Upper lobe of left lung (tissue), 6 donors: Measurements from ENCODE around the gene SIRPB2. TPM values are rescaled to one million over a fixed set of nuclear protein-coding genes. Genes with fewer than 3 reads are reported as not detected.

ENCODE experiments used
- ATAC-seq, 2 donors: fragments of 200-7000 bp; cut with Tn5 transposase; one replicate each; pipeline ENCODE4 v1.9.1; 2022; ENCODE audit warnings: mild to moderate bottlenecking in 2 of 2, moderate library complexity in 2 of 2; ENCODE audit not compliant: low FRiP score in 2 of 2
- DNase-seq, 2 donors: peaks; one replicate each; pipeline ENCODE4 v3.0.0-alpha.2; 2019 to 2020
- H3K27ac ChIP-seq, 4 donors: fragments of 200-600 bp; sonication (generic); one replicate each; pipeline ENCODE4 v1.5.1; 2016 to 2019
- H3K27me3 ChIP-seq, 4 donors: fragments of 200-600 bp; sonication (generic); one replicate each; pipeline ENCODE4 v1.5.1; 2017 to 2019
- H3K36me3 ChIP-seq, 4 donors: fragments of 200-600 bp; sonication (generic); one replicate each; pipeline ENCODE4 v1.5.1; 2016 to 2019
- H3K4me1 ChIP-seq, 4 donors: fragments of 200-600 bp; sonication (generic); one replicate each; pipeline ENCODE4 v1.5.1; 2018 to 2019
- H3K4me3 ChIP-seq, 4 donors: fragments of 200-600 bp; sonication (generic); one replicate each; pipeline ENCODE4 v1.5.1; 2017 to 2019; ENCODE audit warnings: mild to moderate bottlenecking in 2 of 4, moderate library complexity in 1 of 4
- H3K9me3 ChIP-seq, 4 donors: fragments of 200-600 bp; sonication (generic); one replicate each; pipeline ENCODE4 v1.5.1; 2018 to 2019
- EP300 ChIP-seq, 4 donors: sonication (generic); formaldehyde crosslinking; IDR thresholded peaks; one replicate each; pipeline ENCODE4 v1.5.1; 2017; ENCODE audit warnings: antibody characterized with exemption in 4 of 4, control low read depth in 2 of 4
- POLR2A ChIP-seq, 4 donors: fragments of 450-650 bp; IDR thresholded peaks; one replicate each; pipeline ENCODE4 v1.5.1; 2016 to 2017; ENCODE audit warnings: antibody characterized with exemption in 4 of 4, mild to moderate bottlenecking in 2 of 4
- POLR2AphosphoS5 ChIP-seq, 2 donors: sonication (generic); formaldehyde crosslinking; IDR thresholded peaks; one replicate each; pipeline ENCODE4 v1.5.1; 2017; ENCODE audit warnings: antibody characterized with exemption in 2 of 2
- WGBS, 2 donors: methylation state at CpG; one replicate each; pipeline ENCODE4 v1.1.5; 2017 to 2018; 5-methylcytosine and 5-hydroxymethylcytosine counted together
- small RNA-seq, 4 donors: library from RNA; depleted of rRNA; stranded (forward); fragments of <200 nt; gene quantifications; one replicate each; pipeline ENCODE3, GENCODE V24; 2016
- total RNA-seq, 6 donors: library from RNA; depleted of rRNA in 4 of 6; stranded (reverse); fragments of >200 nt in 4 of 6; gene quantifications; one replicate each; pipeline versions ENCODE4 v1.1.0 to v1.2.1, GENCODE V29; 2016 to 2021
- TF ChIP-seq, protein P1 (sequence below), 6 experiments: fragments of 450-650 bp in 4 of 6; fragments of 200-600 bp in 2 of 6; sonication (generic) in 2 of 6; IDR thresholded peaks; one replicate each; pipeline ENCODE4 v1.5.1; 2016 to 2019; ENCODE audit warnings: antibody characterized with exemption in 6 of 6
- donor health status: DM: no; HTN: no; CAD: no; lungs with moderate emphysema.
- donor health status: DM: no; HTN: yes; CAD: no; lungs with severe emphysema.

SIRPB2 gene
- total RNA-seq, 6 donors from 2014 or later, result 12.1 to 59.7 (median 23.8) TPM

DNA sequence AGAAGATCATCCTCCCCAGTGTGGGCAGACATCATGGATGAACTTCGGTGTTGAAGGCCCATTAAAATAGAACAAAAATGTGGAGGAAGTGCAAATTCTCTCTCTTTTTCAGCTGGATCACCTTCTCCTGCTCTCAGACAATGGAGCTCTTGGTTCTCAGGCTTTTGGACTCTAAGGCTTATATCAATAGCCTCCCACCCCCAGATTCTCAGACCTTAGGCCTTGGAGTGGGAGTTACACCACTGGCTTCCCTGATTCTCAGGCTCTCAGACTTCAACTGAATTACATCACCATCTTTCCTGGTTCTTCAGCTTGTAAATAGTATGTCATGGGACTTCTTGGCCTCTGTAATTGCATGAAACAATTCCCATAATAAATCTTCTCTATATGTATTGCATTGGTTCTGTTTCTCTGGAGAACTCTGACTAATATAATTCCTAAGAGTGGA is 61.2 kb downstream of the SIRPB2 start:
- H3K9me3 ChIP-seq, result no peaks in the 10 kb centered on the region
- H3K27ac ChIP-seq, result no peak overlapping the region
- no peaks in the 10 kb centered on the region for H3K27me3 ChIP-seq
- WGBS, 2 donors, result 86 to 92% methylated on average over 1 of the region's 1 CpG
- peaks cover under 1 to 16% (median 7%) of the 10 kb centered on the region in 4 donors for H3K4me1 ChIP-seq
- TF ChIP-seq, protein P1, sequence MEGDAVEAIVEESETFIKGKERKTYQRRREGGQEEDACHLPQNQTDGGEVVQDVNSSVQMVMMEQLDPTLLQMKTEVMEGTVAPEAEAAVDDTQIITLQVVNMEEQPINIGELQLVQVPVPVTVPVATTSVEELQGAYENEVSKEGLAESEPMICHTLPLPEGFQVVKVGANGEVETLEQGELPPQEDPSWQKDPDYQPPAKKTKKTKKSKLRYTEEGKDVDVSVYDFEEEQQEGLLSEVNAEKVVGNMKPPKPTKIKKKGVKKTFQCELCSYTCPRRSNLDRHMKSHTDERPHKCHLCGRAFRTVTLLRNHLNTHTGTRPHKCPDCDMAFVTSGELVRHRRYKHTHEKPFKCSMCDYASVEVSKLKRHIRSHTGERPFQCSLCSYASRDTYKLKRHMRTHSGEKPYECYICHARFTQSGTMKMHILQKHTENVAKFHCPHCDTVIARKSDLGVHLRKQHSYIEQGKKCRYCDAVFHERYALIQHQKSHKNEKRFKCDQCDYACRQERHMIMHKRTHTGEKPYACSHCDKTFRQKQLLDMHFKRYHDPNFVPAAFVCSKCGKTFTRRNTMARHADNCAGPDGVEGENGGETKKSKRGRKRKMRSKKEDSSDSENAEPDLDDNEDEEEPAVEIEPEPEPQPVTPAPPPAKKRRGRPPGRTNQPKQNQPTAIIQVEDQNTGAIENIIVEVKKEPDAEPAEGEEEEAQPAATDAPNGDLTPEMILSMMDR (IDR thresholded peaks at IDR 0.05), result no peak
- TF ChIP-seq POLR2AphosphoS5 (IDR thresholded peaks at IDR 0.05) (no peak), EP300 (IDR thresholded peaks at IDR 0.05) (no peak), POLR2A (IDR thresholded peaks at IDR 0.05) (no peak)
- H3K4me3 ChIP-seq, result no peak overlapping the region
- DNase-seq, result no peak
- ATAC-seq, result no peak
- H3K36me3 ChIP-seq, result no peaks in the 10 kb centered on the region

DNA sequence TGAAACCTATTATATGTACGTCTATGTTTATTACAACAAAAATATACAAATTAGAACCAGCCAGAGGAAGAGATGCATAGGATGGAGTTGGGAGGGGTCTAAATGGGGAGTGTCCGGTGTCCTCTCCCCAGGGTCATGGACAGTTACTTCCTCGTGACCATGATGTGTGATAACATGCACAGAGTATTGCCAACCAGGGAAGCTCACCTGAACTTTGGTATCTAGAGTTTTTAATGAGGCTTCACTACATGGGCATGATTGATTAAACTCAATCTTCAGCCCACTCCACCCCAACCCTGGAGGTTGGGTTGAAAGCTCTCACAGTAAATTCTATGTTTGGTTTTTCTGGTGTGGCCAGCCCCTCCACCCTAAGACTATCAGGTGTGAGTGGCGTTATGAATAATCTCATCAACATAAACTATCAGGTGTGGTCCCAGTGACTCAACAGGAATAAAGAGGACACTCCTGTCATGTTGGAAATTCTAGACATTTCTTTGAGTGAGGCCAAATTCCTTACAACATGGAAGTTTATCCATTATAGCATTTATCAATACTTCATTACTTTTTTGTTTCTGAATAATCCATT is 62.0 kb downstream of the SIRPB2 start:
- no peak overlapping the region for H3K27ac ChIP-seq
- H3K9me3 ChIP-seq, result no peaks in the 10 kb centered on the region
- TF ChIP-seq POLR2A (IDR thresholded peaks at IDR 0.05) (no peak), EP300 (IDR thresholded peaks at IDR 0.05) (no peak), POLR2AphosphoS5 (IDR thresholded peaks at IDR 0.05) (no peak)
- TF ChIP-seq, protein P1 (IDR thresholded peaks at IDR 0.05), result no peak
- H3K27me3 ChIP-seq, result no peaks in the 10 kb centered on the region
- no peak for ATAC-seq
- H3K4me1 ChIP-seq, result peaks cover 0 to 12% (median under 1%) of the 10 kb centered on the region in 4 donors
- DNase-seq, result no peak
- no peak overlapping the region for H3K4me3 ChIP-seq
- no peaks in the 10 kb centered on the region for H3K36me3 ChIP-seq
- WGBS, 2 donors, result 87 to 90% methylated on average over 4 of the region's 4 CpGs

DNA sequence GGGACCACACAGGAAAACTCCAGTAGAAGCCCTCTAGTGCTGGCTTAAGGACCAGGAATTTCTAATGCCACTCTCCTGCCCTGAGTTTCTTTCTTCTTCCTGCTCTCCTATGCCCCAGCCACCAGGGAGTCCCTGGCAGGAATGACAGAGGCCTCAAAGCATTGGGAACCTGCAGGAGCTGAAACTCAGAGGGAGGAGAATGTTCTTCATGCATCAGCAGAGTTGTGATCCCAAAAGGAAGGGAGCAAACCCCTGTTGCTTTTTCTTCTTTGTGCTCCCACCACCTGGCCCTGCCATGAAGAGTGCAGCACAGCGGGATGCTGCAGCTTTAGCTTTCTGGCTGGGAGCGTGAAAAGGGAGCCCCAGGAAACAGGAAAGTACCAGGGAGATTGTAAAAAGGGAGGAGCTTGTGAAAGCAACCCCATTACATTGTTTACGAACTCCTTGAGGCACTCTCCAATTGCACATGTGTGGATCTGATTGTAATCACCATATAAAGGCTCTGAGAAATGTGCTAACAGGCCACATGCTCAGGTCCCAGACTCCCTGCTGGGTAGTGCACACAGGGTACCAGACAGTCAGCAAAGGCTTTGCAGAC is 63.7 kb downstream of the SIRPB2 start:
- 21 to 49% methylated on average over 3 of the region's 3 CpGs for WGBS, 2 donors
- Histone ChIP-seq H3K4me1 (peaks cover 0 to 9% (median 0%) of the 10 kb centered on the region in 4 donors), H3K36me3 (no peaks in the 10 kb centered on the region), H3K9me3 (no peaks in the 10 kb centered on the region), H3K27me3 (no peaks in the 10 kb centered on the region), H3K4me3 (no peak overlapping the region), H3K27ac (no peak overlapping the region)
- DNase-seq (no peak), ATAC-seq (no peak)
- TF ChIP-seq POLR2A (IDR thresholded peaks at IDR 0.05) (no peak), POLR2AphosphoS5 (IDR thresholded peaks at IDR 0.05) (no peak)
- TF ChIP-seq, protein P1 (IDR thresholded peaks at IDR 0.05), result no peak

DNA sequence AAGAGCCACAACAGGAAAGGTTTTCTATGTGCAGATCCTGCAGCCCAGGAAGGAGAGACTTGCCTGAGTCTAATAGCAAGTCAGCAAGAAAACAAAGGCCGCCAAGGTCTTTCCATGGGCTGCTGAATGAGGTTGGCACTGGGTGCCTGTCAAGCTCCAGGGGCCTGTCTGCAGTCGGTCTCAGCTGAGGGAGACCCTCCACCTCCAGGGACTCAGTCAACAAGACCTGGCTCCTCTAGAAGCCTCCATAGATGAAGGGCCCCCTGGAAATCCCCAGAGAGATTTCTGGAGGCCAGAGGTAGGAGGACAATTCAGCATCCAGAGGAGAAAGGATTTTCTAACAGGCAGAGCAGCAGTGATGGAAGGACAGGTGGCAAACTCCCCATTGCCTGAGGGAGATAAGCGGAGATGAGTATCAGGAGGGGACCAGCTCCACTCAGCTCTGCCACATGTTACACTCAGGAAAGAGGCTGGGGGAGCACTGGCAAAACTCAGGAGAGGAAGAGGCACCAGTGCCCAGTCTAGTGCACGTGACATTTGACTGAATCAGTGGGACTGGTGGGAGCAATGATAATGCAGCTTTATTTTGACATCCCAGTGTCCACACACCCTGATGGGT is 64.9 kb downstream of the SIRPB2 start:
- DNase-seq (no peak), ATAC-seq (no peak)
- Histone ChIP-seq H3K4me1 (peaks cover 0 to 9% (median 0%) of the 10 kb centered on the region in 4 donors), H3K4me3 (no peak overlapping the region), H3K36me3 (no peaks in the 10 kb centered on the region), H3K27ac (no peak overlapping the region), H3K9me3 (no peaks in the 10 kb centered on the region), H3K27me3 (no peaks in the 10 kb centered on the region)
- 66 to 67% methylated on average over 4 of the region's 4 CpGs for WGBS, 2 donors
- no peak for TF ChIP-seq POLR2A (IDR thresholded peaks at IDR 0.05)
- TF ChIP-seq EP300 (IDR thresholded peaks at IDR 0.05), result no peak
- TF ChIP-seq, protein P1 (IDR thresholded peaks at IDR 0.05), result no peak
- no peak for TF ChIP-seq POLR2AphosphoS5 (IDR thresholded peaks at IDR 0.05)

Small RNAs within 50 kb of the gene (small RNA-seq; reads per million reads assigned to genes)
- 0 reads per million in 4 donors for gene RNU6-917P

Other genes with a start within 250 kb of the SIRPB2 start
- 10 to 100 TPM in 1 of 6 donors, 1 to 10 TPM in 5; 1.0 to 17.3 (median 2.4) TPM for gene SNPH, start 225.1 kb downstream of the SIRPB2 start, total RNA-seq
- gene SDCBP2, start 162.3 kb downstream of the SIRPB2 start, total RNA-seq, result 10 to 100 TPM in 5 of 6 donors, 1 to 10 TPM in 1; 6.3 to 34.0 (median 15.9) TPM
- 100 to 1,000 TPM in 5 of 6 donors, 10 to 100 TPM in 1; 75.4 to 328 (median 160) TPM for gene FKBP1A, start 98.4 kb downstream of the SIRPB2 start, total RNA-seq
- 10 to 100 TPM; 48.0 to 87.7 (median 71.4) TPM for gene NSFL1C, start 24.6 kb downstream of the SIRPB2 start, total RNA-seq
- gene SIRPD, start 66.3 kb upstream of the SIRPB2 start, total RNA-seq, result 1 to 10 TPM in 2 of 6 donors, under 1 TPM in 2, not detected in 2; 0.69 to 2.2 (median 1.5) TPM
- 10 to 100 TPM; 15.7 to 52.0 (median 25.3) TPM for gene SIRPB1, start 128.6 kb upstream of the SIRPB2 start, total RNA-seq
- 1 to 10 TPM in 1 of 6 donors, under 1 TPM in 2, not detected in 3; 0.71 to 2.4 (median 0.97) TPM for gene SIRPG, start 166.4 kb upstream of the SIRPB2 start, total RNA-seq